Stimulated activated CD4-positive, alpha-beta T cell treated with anti-CD3 and anti-CD28 coated beads, Interleukin-4, amount 100 ng/mL, for 48 hours (primary cell): ENCODE data around the gene EIF4E2.

ENCODE experiments used
- DNase-seq, 2 donors: peaks; one replicate each; pipeline ENCODE4 v3.0.0-alpha.2; 2020; ENCODE audit warnings: low read depth in 2 of 2

The EIF4E2 gene

GRCh38 chr2:232550354-232551249, at the start of gene EIF4E2, which contains the start of gene TIGD1:
Gene EIF4E2, plus strand, starts transcription at chr2:232550689. Its CDS starts 36 bp downstream, at chr2:232550725.
Gene TIGD1, minus strand, starts transcription at chr2:232550557. Its CDS starts 675 bp downstream, at chr2:232549882.
- DNase-seq: peak; percentile 87 to 93

GRCh38 chr2:232501331-232501771, 49.1 kb upstream of the EIF4E2 start:
- DNase-seq: no peak

- DNase-seq: no peak
Observed at GRCh38 chr2:232501794-232502390, 48.6 kb upstream of the EIF4E2 start.

- no peak for DNase-seq
Observed at GRCh38 chr2:232502511-232502910, 48.0 kb upstream of the EIF4E2 start.

- peak in 1 of 2 donors; percentile 18 for DNase-seq
Observed at GRCh38 chr2:232502911-232503808, 47.3 kb upstream of the EIF4E2 start.

- DNase-seq: no peak
Observed at GRCh38 chr2:232503809-232504323, 46.6 kb upstream of the EIF4E2 start.

- DNase-seq: no peak
Observed at GRCh38 chr2:232504438-232504837, 46.1 kb upstream of the EIF4E2 start.

- no peak for DNase-seq
Observed at GRCh38 chr2:232505856-232506255, 44.6 kb upstream of the EIF4E2 start.

GRCh38 chr2:232506709-232507108, 43.8 kb upstream of the EIF4E2 start:
- no peak for DNase-seq

- DNase-seq: no peak
Observed at GRCh38 chr2:232508251-232508650, 42.2 kb upstream of the EIF4E2 start.

GRCh38 chr2:232511336-232511890, 39.1 kb upstream of the EIF4E2 start:
- no peak for DNase-seq

- DNase-seq: no peak
Observed at GRCh38 chr2:232512602-232513001, 37.9 kb upstream of the EIF4E2 start.

- DNase-seq: no peak
Observed at GRCh38 chr2:232513353-232513752, 37.1 kb upstream of the EIF4E2 start.

GRCh38 chr2:232515639-232516038, 34.9 kb upstream of the EIF4E2 start:
- DNase-seq: no peak

- no peak for DNase-seq
Observed at GRCh38 chr2:232516551-232516950, 33.9 kb upstream of the EIF4E2 start.

GRCh38 chr2:232518844-232519243, 31.6 kb upstream of the EIF4E2 start:
- no peak for DNase-seq

- no peak for DNase-seq
Observed at GRCh38 chr2:232519581-232520438, 30.7 kb upstream of the EIF4E2 start, which contains the start of gene PRSS56. Gene PRSS56, plus strand, starts transcription at chr2:232520388. Its CDS starts 211 bp downstream, at chr2:232520599.

GRCh38 chr2:232520489-232520888, 30.0 kb upstream of the EIF4E2 start:
- DNase-seq: no peak

GRCh38 chr2:232521098-232521497, 29.4 kb upstream of the EIF4E2 start:
- no peak for DNase-seq

GRCh38 chr2:232521959-232522622, 28.4 kb upstream of the EIF4E2 start:
- DNase-seq: peak; percentile 59 to 74
